Smooth muscle cell of trachea (primary cell): Measurements from ENCODE around the gene CR1. TPM values are rescaled to one million over a fixed set of nuclear protein-coding genes. Genes with fewer than 3 reads are reported as not detected.

Source experiments
- total RNA-seq: library from RNA; depleted of rRNA; stranded (reverse); fragments of >200 nt; gene quantifications from 2 replicates; pipeline ENCODE4 v1.2.1, GENCODE V29; 2014

CR1 gene
- total RNA-seq: under 0.01 TPM in 1 of 2 replicates, not detected in the other

DNA sequence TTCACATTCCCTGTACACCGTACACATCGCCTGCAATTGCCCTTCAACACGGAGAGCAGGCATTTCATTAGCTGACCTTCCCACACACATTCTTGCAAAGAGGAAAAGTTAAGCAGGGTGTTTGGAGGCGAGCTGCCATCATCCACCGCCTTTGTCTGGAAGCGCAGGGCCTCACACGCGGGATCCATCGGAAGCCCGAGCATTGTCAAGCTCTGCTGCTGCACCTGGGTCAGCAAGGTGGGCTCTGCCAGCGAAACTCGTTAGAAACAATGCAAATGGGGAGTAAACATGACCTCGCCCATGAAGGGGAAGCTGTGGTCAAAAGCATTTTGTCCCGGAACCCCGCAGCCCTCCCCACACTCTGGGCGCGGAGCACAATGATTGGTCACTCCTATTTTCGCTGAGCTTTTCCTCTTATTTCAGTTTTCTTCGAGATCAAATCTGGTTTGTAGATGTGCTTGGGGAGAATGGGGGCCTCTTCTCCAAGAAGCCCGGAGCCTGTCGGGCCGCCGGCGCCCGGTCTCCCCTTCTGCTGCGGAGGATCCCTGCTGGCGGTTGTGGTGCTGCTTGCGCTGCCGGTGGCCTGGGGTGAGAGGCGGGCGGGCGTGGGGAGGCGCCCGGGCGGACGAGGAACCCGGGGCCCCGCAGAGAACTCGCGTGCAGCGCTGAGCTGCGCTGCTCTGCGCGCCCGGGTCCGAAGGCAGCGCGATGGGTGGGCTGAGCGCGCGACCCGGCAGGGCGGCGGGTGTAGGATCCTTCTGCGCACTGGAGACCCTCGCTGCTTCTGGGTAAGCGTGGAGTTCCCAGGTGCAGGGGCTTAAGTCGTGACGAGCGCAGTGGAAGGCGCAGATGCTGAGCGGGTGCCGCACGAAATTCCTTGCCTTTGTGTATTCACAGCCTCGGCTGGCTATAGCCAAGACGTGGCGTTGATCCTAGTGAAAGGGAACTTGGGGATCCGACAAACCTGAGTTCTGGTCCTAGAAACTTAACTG lies at the start of gene CR1:
CR1 (plus strand) TSS at position 357 of the 992 bp plus-strand sequence; CDS start at position 468, 111 bp downstream.

DNA sequence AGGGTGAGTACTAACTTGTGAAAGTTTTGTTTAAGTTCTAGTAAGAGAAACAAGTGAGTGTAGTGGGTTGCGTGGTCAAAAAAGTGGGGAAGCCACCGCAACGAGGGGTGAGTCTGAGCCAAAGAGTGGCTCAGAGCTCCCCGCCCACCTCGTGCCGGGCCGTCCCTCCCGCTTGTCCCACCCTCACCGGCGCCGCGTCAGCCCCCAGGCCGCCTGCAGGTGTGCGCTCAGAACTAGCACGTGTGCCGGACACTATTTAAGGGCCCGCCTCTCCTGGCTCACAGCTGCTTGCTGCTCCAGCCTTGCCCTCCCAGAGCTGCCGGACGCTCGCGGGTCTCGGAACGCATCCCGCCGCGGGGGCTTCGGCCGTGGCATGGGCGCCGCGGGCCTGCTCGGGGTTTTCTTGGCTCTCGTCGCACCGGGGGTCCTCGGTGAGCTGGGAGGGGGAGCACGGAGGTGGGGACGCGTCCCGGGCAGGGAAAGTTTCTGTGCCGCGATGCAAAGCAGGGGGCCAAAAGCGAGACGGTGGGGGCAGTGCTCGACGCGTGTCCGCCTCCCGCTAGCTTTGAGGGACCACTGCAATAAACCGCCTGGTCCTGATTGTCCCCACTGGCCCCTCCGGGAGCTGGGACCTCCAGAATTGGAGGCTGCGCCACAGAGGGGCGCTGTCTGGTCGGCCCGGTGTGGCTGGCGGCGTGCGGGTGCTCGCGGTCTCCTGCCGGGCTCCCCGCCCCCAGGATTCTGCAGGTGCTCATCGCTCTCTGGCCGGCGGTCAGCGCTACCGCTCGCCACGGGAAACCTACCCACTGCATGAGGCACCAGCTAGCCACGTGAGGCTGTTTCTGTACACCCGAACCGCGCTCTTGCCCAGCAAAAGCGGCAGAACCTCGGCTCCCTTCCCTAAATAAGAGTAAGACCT lies 41.7 kb upstream of the CR1 start, which contains the start of gene CR2:
CR2 (plus strand) TSS at position 283 of the 919 bp plus-strand sequence; CDS start at position 374, 91 bp downstream.

DNA sequence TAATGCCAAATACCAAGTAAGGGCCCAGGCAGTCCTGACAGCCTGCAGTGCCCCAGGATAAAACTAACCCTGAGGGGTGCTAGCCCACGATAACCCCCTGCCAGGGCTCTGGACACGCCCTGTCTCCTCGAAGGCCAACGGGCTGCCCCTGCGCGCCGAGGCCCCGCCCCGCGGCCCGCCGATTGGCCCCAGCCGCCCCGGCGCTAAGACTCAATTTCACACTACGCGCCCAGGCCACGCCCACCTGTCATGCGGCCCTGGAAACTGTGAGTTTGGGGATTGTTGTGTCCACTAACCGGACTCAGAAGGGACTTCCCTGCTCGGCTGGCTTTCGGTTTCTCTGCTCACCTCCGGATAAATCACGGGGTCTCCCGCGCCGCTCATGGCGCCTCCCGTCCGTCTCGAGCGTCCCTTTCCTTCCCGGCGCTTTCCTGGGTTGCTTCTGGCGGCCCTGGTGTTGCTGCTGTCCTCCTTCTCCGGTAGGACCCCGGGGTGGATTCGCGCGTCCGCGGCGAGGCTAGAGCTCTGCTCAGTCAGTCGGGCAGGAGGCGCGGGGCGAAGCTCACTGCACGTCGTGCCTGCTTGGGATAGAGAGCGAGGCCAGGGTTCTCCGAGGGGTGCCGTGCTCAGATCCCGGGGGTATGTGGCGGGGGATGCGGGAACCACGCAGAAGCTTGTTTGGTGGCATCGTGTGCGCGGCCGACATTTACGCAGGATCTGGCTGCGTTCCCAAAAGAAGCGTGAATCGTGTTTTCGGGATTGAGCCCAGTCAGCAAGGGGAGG lies 149.1 kb downstream of the CR1 start, which contains the start of gene CR1L:
CR1L (plus strand) TSS at position 282 of the 783 bp plus-strand sequence; CDS start at position 383, 101 bp downstream.

Other genes with a start within 250 kb of the CR1 start
- gene CD55, start 174.5 kb upstream of the CR1 start, total RNA-seq: 33.7 TPM in 2 replicates
- gene CR2, start 41.8 kb upstream of the CR1 start, total RNA-seq: under 0.01 TPM in 1 of 2 replicates, not detected in the other
- not detected in 2 replicates for gene CR1L, start 149.0 kb downstream of the CR1 start, total RNA-seq